HepG2 (cell line): ENCODE results near the gene CD19. TPM values are rescaled to one million over a fixed set of nuclear protein-coding genes. Genes with fewer than 3 reads are reported as not detected.
A peak's percentile ranks its signal among the peaks of the same experiment; 100 is the strongest.

Experiments used
- ATAC-seq: fragments of 200-7000 bp; cut with Tn5 transposase; 3 replicates; pipeline ENCODE4 v1.9.1; 2020; ENCODE audit warnings: mild to moderate bottlenecking, moderate library complexity
- BruUV-seq: library from RNA; stranded (reverse); fragments of 400-500 nt; replicated peaks from 2 replicates; lab custom pipeline; 2021; lab: Mats Ljungman, UMichigan
- CTCF ChIA-PET: fragments of 300-600 bp; formaldehyde crosslinking; extraction: SDS; loops from one replicate; lab custom pipeline; 2021; ENCODE audit warnings: low total read pairs, inconsistent platforms, low intra/inter-chr PET ratio; lab: Yijun Ruan, JAX
- POLR2A ChIA-PET: fragments of 350-600 bp; sonication (Branson Sonifier 250); formaldehyde crosslinking; loops from one replicate; lab custom pipeline; 2020; ENCODE audit warnings: antibody characterized with exemption, inconsistent platforms; lab: Yijun Ruan, JAX
- DNase-seq: peaks from one replicate; pipeline ENCODE4 v3.0.0-alpha.2; 2015; ENCODE audit warnings: low spot score
- FAIRE-seq: peaks from 3 replicates; lab custom pipeline; 2011; peaks lifted over from hg19 to GRCh38; lab: Jason Lieb, UNC
- H2AFZ ChIP-seq: one replicate; pipeline ENCODE4 v1.6.1; 2011; ENCODE audit warnings: low read length, inconsistent platforms
- H3K27ac ChIP-seq: fragments of 300-600 bp; 3 replicates; pipeline ENCODE4 v1.8.0; 2011; ENCODE audit warnings: mixed run types, mild to moderate bottlenecking, mixed read lengths, low read length, inconsistent platforms; ENCODE audit not compliant: insufficient read depth; ENCODE audit errors: extremely low read length
- H3K27me3 ChIP-seq, 2 experiments: fragments of 200-600 bp in 1 of 2; 2 replicates in 1 of 2; 3 replicates in 1 of 2; pipeline versions ENCODE4 v1.6.0 to v1.8.0; 2011; ENCODE audit warnings: low read length in 2 of 2, mild to moderate bottlenecking in 2 of 2, moderate library complexity in 2 of 2, inconsistent platforms in 1 of 2; ENCODE audit not compliant: insufficient read depth in 2 of 2, control insufficient read depth in 1 of 2
- H3K36me3 ChIP-seq, 2 experiments: fragments of 200-600 bp in 1 of 2; replicated peaks in 1 of 2; 2 replicates in 1 of 2; 3 replicates in 1 of 2; pipeline versions ENCODE4 v1.5.1 to v1.8.0; 2011; ENCODE audit warnings: low read length in 2 of 2, inconsistent platforms in 1 of 2; ENCODE audit not compliant: insufficient read depth in 2 of 2, control insufficient read depth in 1 of 2
- H3K4me1 ChIP-seq: 2 replicates; pipeline ENCODE4 v1.5.1; 2012; ENCODE audit warnings: low read length, inconsistent platforms; ENCODE audit not compliant: insufficient read depth
- H3K4me2 ChIP-seq: 2 replicates; pipeline ENCODE4 v1.6.0; 2011; ENCODE audit warnings: low read depth, low read length, inconsistent platforms
- H3K4me3 ChIP-seq, 3 experiments: fragments of 200-600 bp in 1 of 3; sonication (generic), shearing (Covaris generic) in 1 of 3; replicated peaks in 1 of 3; 2 replicates each; pipeline ENCODE4 v1.5.1; 2011 to 2016; ENCODE audit warnings: low read length in 3 of 3, inconsistent platforms in 2 of 3, low read depth in 2 of 3, mild to moderate bottlenecking in 2 of 3, control low read depth in 1 of 3, mixed read lengths in 1 of 3; ENCODE audit not compliant: insufficient read depth in 1 of 3
- H3K79me2 ChIP-seq: one replicate; pipeline ENCODE4 v1.6.1; 2011; ENCODE audit warnings: low read length, inconsistent platforms; ENCODE audit not compliant: insufficient read depth
- H3K9ac ChIP-seq: 2 replicates; pipeline ENCODE4 v1.6.0; 2011; ENCODE audit warnings: mild to moderate bottlenecking, low read depth, low read length, inconsistent platforms; ENCODE audit not compliant: insufficient read depth
- H3K9me3 ChIP-seq: 2 replicates; pipeline ENCODE4 v1.5.1; 2012; ENCODE audit warnings: mild to moderate bottlenecking, low read length
- H4K20me1 ChIP-seq: 2 replicates; pipeline ENCODE4 v1.6.0; 2011; ENCODE audit warnings: inconsistent platforms, mild to moderate bottlenecking, low read length, moderate library complexity; ENCODE audit not compliant: insufficient read depth
- AFF4 ChIP-seq: sonication (generic); formaldehyde crosslinking; IDR thresholded peaks from 2 replicates; pipeline ENCODE4 v1.4.0; 2020; ENCODE audit warnings: missing genetic modification reagents
- ATF7 ChIP-seq, 2 experiments: fragments of 450-650 bp in 1 of 2; sonication (generic) in 1 of 2; formaldehyde crosslinking in 1 of 2; IDR thresholded peaks; 2 replicates each; pipeline versions ENCODE4 v1.4.0 to v1.6.1; 2016 to 2020; ENCODE audit warnings: antibody characterized with exemption in 1 of 2, mild to moderate bottlenecking in 1 of 2, missing genetic modification reagents in 1 of 2
- CREB1 ChIP-seq, 2 experiments: fragments of 450-650 bp in 1 of 2; IDR thresholded peaks; 2 replicates each; pipeline ENCODE4 v1.6.1; 2016 to 2017; ENCODE audit warnings: control low read depth in 1 of 2, mild to moderate bottlenecking in 1 of 2, missing compliant biosample characterization in 1 of 2, missing genetic modification characterization in 1 of 2
- ZNF547 ChIP-seq: sonication (generic); formaldehyde crosslinking; IDR thresholded peaks from 2 replicates; pipeline ENCODE4 v1.5.1; 2020; ENCODE audit warnings: mild to moderate bottlenecking, missing genetic modification reagents
- WGBS: methylation state at CpG from one replicate; pipeline ENCODE4 v1.1.6; 2017; ENCODE audit warnings: low lambda C conversion rate; 5-methylcytosine and 5-hydroxymethylcytosine counted together
- in situ Hi-C: cut with HindIII; loops from 2 replicates; pipeline ENCODE4 v1.10.0; 2017; ENCODE audit warnings: low pct_unique_long_range_greater_than_20kb; ENCODE audit not compliant: extremely low pct_ligation_motif_present
- intact Hi-C: fragments of 100-400 bp; cut with micrococcal nuclease; formaldehyde crosslinking; loops from one replicate; pipeline ENCODE4 v1.10.0; 2022; ENCODE audit not compliant: unreplicated experiment
- polyA plus RNA-seq, 8 experiments: library from polyadenylated mRNA; depleted of rRNA in 3 of 8; stranded (reverse) in 7 of 8; unstranded in 1 of 8; fragments of >200 nt; fragmentation: Illumina TruSeq in 4 of 8; extraction: Trizol in 4 of 8; gene quantifications; 2 replicates each; pipeline versions ENCODE4 v1.2.1 to v1.2.3, GENCODE V29; 2011 to 2016; ENCODE audit warnings: low read depth in 4 of 8, missing spikeins in 1 of 8, mixed read lengths in 1 of 8; ENCODE audit not compliant: insufficient read depth in 1 of 8
- total RNA-seq, 5 experiments: library from RNA; depleted of rRNA; stranded (reverse); fragments of >200 nt; fragmentation: Illumina TruSeq; extraction: Trizol; gene quantifications; 2 replicates each; pipeline ENCODE4 v1.2.3, GENCODE V29; 2016; ENCODE audit warnings: low read depth in 1 of 5

CD19 gene
- total and polyA plus RNA-seq, 2 of the 13 experiments (the other 11 are each of a cell fraction or from before 2014, with no cell fraction given), result 0.55 to 1.1 TPM

GRCh38 chr16:28886945-28887344, 44.8 kb upstream of the CD19 start:
- in situ Hi-C loops (no loop called here), intact Hi-C loops (loop anchor here (5.0 kb wide), 1 partner anchor 40 kb away; the partner anchor contains the start of gene RABEP2)
- Histone ChIP-seq H3K4me2 (no peak overlapping the region), H4K20me1 (no peaks in the 10 kb centered on the region), H3K4me3 (no peak overlapping the region), H3K36me3 (peaks cover 16 to 23% of the 10 kb centered on the region in 2 experiments), H3K9ac (no peak overlapping the region), H3K27ac (no peak overlapping the region), H2AFZ (no peak overlapping the region), H3K79me2 (no peaks in the 10 kb centered on the region), H3K9me3 (no peaks in the 10 kb centered on the region), H3K4me1 (peaks cover 14% of the 10 kb centered on the region), H3K27me3 (no peaks in the 10 kb centered on the region)
- ChIA-PET CTCF (no interaction called here), POLR2A (interaction anchor here (1.2 kb wide), 1 partner anchor 58 kb away, joined by 3 read pairs; no protein-coding TSS in a partner anchor)
- TF ChIP-seq AFF4 (CRISPR knock-in tag) (no peak), ATF7 (IDR thresholded peaks at IDR 0.05) (peak; percentile 62; the same call in 1 of the 2 replicates), ATF7 (CRISPR knock-in tag; IDR thresholded peaks at IDR 0.05) (no peak), ZNF547 (no peak), CREB1 (IDR thresholded peaks at IDR 0.05) (0 out of 2 replicates have a peak, but pooled peaks have one; percentile 5), CREB1 (CRISPR knock-in tag; IDR thresholded peaks at IDR 0.05) (no peak)
- ATAC-seq (no peak), FAIRE-seq (no peak), DNase-seq (no peak)
- no TSS peak for BruUV-seq
- 95% methylated on average over 10 of the region's 10 CpGs for WGBS
